HG02938 (cell line): ENCODE measurements around the gene OR1S2.
"Not testable (repeated sequence)": the region's sequence is repeated elsewhere in the genome, so short reads cannot be mapped to it uniquely, and the experiment has no call there.

Experiments
- ATAC-seq: cut with Tn5 transposase; IDR thresholded peaks from one replicate; pipeline ENCODE4 v1.9.1; 2021; ENCODE audit warnings: mild to moderate bottlenecking, moderate library complexity; ENCODE audit not compliant: unreplicated experiment

OR1S2 gene

GRCh38 chr11:58204042-58204441, at the start of gene OR1S2:
Gene OR1S2 (minus strand): TSS chr11:58204142. CDS start chr11:58204142, 0 bp downstream.
- ATAC-seq, result no peak

GRCh38 chr11:58243954-58244353, 40.0 kb upstream of the OR1S2 start:
- ATAC-seq, result no peak

GRCh38 chr11:58227956-58228615, 24.1 kb upstream of the OR1S2 start:
- no peak for ATAC-seq

- no peak for ATAC-seq
These were observed 18.8 kb upstream of the OR1S2 start for GRCh38 chr11:58222721-58223120.

GRCh38 chr11:58216476-58216875, 12.5 kb upstream of the OR1S2 start:
- no peak for ATAC-seq

- not testable (repeated sequence) for ATAC-seq
These were observed 8.5 kb upstream of the OR1S2 start, which contains the start of gene OR1S1 for GRCh38 chr11:58212420-58212819. Gene OR1S1 (plus strand): TSS chr11:58212720.

GRCh38 chr11:58199271-58199670, 4.7 kb downstream of the OR1S2 start:
- no peak for ATAC-seq

GRCh38 chr11:58195939-58196338, 8.0 kb downstream of the OR1S2 start:
- ATAC-seq, result no peak

GRCh38 chr11:58193391-58193790, 10.6 kb downstream of the OR1S2 start:
- ATAC-seq, result no peak

GRCh38 chr11:58192229-58192628, 11.7 kb downstream of the OR1S2 start:
- ATAC-seq, result no peak

- ATAC-seq, result no peak
These were observed 15.2 kb downstream of the OR1S2 start, which contains the start of gene OR9Q2 for GRCh38 chr11:58188770-58189169. Gene OR9Q2 (plus strand): TSS chr11:58189070. CDS start chr11:58190491, 1,421 bp downstream.

GRCh38 chr11:58186938-58187337, 17.0 kb downstream of the OR1S2 start:
- no peak for ATAC-seq

GRCh38 chr11:58179648-58180047, 24.3 kb downstream of the OR1S2 start:
- ATAC-seq, result no peak

GRCh38 chr11:58178444-58178843, 25.5 kb downstream of the OR1S2 start:
- ATAC-seq, result no peak

- no peak for ATAC-seq
These were observed 26.4 kb downstream of the OR1S2 start for GRCh38 chr11:58177409-58178054.

- no peak for ATAC-seq
These were observed 38.3 kb downstream of the OR1S2 start for GRCh38 chr11:58165504-58166106.

GRCh38 chr11:58164990-58165389, 39.0 kb downstream of the OR1S2 start:
- no peak for ATAC-seq

GRCh38 chr11:58164389-58164788, 39.6 kb downstream of the OR1S2 start:
- no peak for ATAC-seq
